Neural cell (in vitro differentiated cells): Measurements from ENCODE around the gene ZNF22. TPM values are rescaled to one million over a fixed set of nuclear protein-coding genes. Genes with fewer than 3 reads are reported as not detected.

Experiments
- H2AFZ ChIP-seq: fragments of 200-600, 300-800 bp; sonication (generic), shearing (Covaris generic); 2 replicates; pipeline ENCODE4 v1.6.0; 2014; ENCODE audit warnings: low read depth, mild to moderate bottlenecking, antibody characterized with exemption, low read length, moderate library complexity
- H3F3A ChIP-seq: fragments of 200-600 bp; shearing (Covaris generic); 2 replicates; pipeline ENCODE4 v1.6.1; 2016; ENCODE audit warnings: mild to moderate bottlenecking, moderate library complexity, mixed read lengths, antibody characterized with exemption, low read length; ENCODE audit not compliant: insufficient read depth, poor library complexity, severe bottlenecking
- H3K27ac ChIP-seq: fragments of 200-600, 300-800 bp; sonication (generic), shearing (Covaris generic); 2 replicates; pipeline ENCODE4 v1.5.1; 2014; ENCODE audit warnings: mild to moderate bottlenecking, low read length, moderate library complexity
- H3K27me3 ChIP-seq: fragments of 300-800, 200-600 bp; sonication (generic), shearing (Covaris generic); 2 replicates; pipeline ENCODE4 v1.6.0; 2014; ENCODE audit warnings: mild to moderate bottlenecking, low read depth, low read length, moderate library complexity; ENCODE audit not compliant: insufficient read depth
- H3K36me3 ChIP-seq: fragments of 300-800, 200-600 bp; sonication (generic), shearing (Covaris generic); 2 replicates; pipeline ENCODE4 v1.5.1; 2014; ENCODE audit warnings: mild to moderate bottlenecking, antibody characterized with exemption, low read length, moderate library complexity; ENCODE audit not compliant: insufficient read depth
- H3K4me2 ChIP-seq: fragments of 300-800, 200-600 bp; sonication (generic), shearing (Covaris generic); 2 replicates; pipeline ENCODE4 v1.6.0; 2014; ENCODE audit warnings: mild to moderate bottlenecking, low read length
- H3K4me3 ChIP-seq: fragments of 300-800, 200-600 bp; sonication (generic), shearing (Covaris generic); 2 replicates; pipeline ENCODE4 v1.5.1; 2014; ENCODE audit warnings: mild to moderate bottlenecking, low read length, moderate library complexity
- H3K79me2 ChIP-seq: fragments of 200-600 bp; shearing (Covaris generic); replicated peaks from 2 replicates; pipeline ENCODE4 v1.6.0; 2014; ENCODE audit warnings: mild to moderate bottlenecking, low read length, moderate library complexity; ENCODE audit not compliant: insufficient read depth
- H3K9ac ChIP-seq: fragments of 300-800, 200-600 bp; sonication (generic), shearing (Covaris generic); 2 replicates; pipeline ENCODE4 v1.6.1; 2016; ENCODE audit warnings: mild to moderate bottlenecking, low read length, mixed read lengths
- H3K9me2 ChIP-seq: fragments of 200-600 bp; shearing (Covaris generic); 2 replicates; pipeline ENCODE4 v1.6.1; 2016; ENCODE audit warnings: mild to moderate bottlenecking, low read length, mixed read lengths; ENCODE audit not compliant: insufficient read depth
- H3K9me3 ChIP-seq: fragments of 200-600, 300-800 bp; sonication (generic), shearing (Covaris generic); 2 replicates; pipeline ENCODE4 v1.6.1; 2016; ENCODE audit warnings: mild to moderate bottlenecking, mixed run types, low read length, moderate library complexity, mixed read lengths
- H4K20me1 ChIP-seq: fragments of 200-600 bp; shearing (Covaris generic); 2 replicates; pipeline ENCODE4 v1.6.1; 2016; ENCODE audit warnings: mild to moderate bottlenecking, mixed run types; ENCODE audit not compliant: insufficient read depth
- CTCF ChIP-seq: fragments of 450-650 bp; IDR thresholded peaks from 2 replicates; pipeline ENCODE4 v1.5.1; 2014; ENCODE audit warnings: antibody characterized with exemption, mild to moderate bottlenecking, moderate library complexity; ENCODE audit not compliant: poor library complexity, severe bottlenecking
- EP300 ChIP-seq: fragments of 450-650 bp; conservative IDR thresholded peaks from 2 replicates; pipeline ENCODE4 v1.6.1; 2014; ENCODE audit warnings: antibody characterized with exemption, mild to moderate bottlenecking, moderate library complexity; ENCODE audit not compliant: poor library complexity, severe bottlenecking
- EZH2 ChIP-seq: fragments of 200-600, 300-800 bp; shearing (Covaris generic), sonication (generic); IDR thresholded peaks from 2 replicates; pipeline ENCODE4 v1.6.1; 2014; ENCODE audit warnings: antibody characterized with exemption, low read length, borderline replicate concordance, mild to moderate bottlenecking; ENCODE audit not compliant: insufficient read depth, poor library complexity, severe bottlenecking
- MXI1 ChIP-seq: fragments of 450-650 bp; conservative IDR thresholded peaks from 2 replicates; pipeline ENCODE4 v1.6.1; 2014; ENCODE audit warnings: antibody characterized with exemption, mild to moderate bottlenecking; ENCODE audit not compliant: poor library complexity, severe bottlenecking
- POLR2AphosphoS5 ChIP-seq: IDR thresholded peaks from 2 replicates; pipeline ENCODE4 v1.6.1; 2012
- RAD21 ChIP-seq: fragments of 450-650 bp; conservative IDR thresholded peaks from 2 replicates; pipeline ENCODE4 v1.6.1; 2014; ENCODE audit warnings: antibody characterized with exemption, mild to moderate bottlenecking, moderate library complexity
- SMC3 ChIP-seq: fragments of 450-650 bp; conservative IDR thresholded peaks from 2 replicates; pipeline ENCODE4 v1.6.1; 2014; ENCODE audit warnings: antibody characterized with exemption, mild to moderate bottlenecking, moderate library complexity; ENCODE audit not compliant: poor library complexity
- TAF1 ChIP-seq: IDR thresholded peaks from 2 replicates; pipeline ENCODE4 v1.6.1; 2012; ENCODE audit warnings: low read depth
- polyA plus RNA-seq: library from polyadenylated mRNA; depleted of rRNA; stranded (reverse); fragments of >200 nt; gene quantifications from 2 replicates; pipeline ENCODE4 v1.2.3, GENCODE V29; 2014
- TF ChIP-seq, protein P1 (sequence below): IDR thresholded peaks from 2 replicates; pipeline ENCODE4 v1.6.1; 2012; ENCODE audit warnings: borderline replicate concordance

ZNF22 gene
- polyA plus RNA-seq, 1 donor from 2014 or later: 32.9 TPM

- Histone ChIP-seq H4K20me1 (no peaks in the 10 kb centered on the region), H3K36me3 (no peaks in the 10 kb centered on the region), H3K4me3 (no peak overlapping the region), H3K27me3 (no peaks in the 10 kb centered on the region), H3F3A (no peaks in the 10 kb centered on the region), H3K79me2 (no peaks in the 10 kb centered on the region), H3K27ac (no peak overlapping the region), H2AFZ (no peak overlapping the region), H3K9ac (no peak overlapping the region), H3K9me3 (no peaks in the 10 kb centered on the region), H3K9me2 (no peaks in the 10 kb centered on the region), H3K4me2 (no peak overlapping the region)
- TF ChIP-seq MXI1: no peak
- TF ChIP-seq TAF1: no peak
- TF ChIP-seq CTCF: no peak
- TF ChIP-seq, protein P1, sequence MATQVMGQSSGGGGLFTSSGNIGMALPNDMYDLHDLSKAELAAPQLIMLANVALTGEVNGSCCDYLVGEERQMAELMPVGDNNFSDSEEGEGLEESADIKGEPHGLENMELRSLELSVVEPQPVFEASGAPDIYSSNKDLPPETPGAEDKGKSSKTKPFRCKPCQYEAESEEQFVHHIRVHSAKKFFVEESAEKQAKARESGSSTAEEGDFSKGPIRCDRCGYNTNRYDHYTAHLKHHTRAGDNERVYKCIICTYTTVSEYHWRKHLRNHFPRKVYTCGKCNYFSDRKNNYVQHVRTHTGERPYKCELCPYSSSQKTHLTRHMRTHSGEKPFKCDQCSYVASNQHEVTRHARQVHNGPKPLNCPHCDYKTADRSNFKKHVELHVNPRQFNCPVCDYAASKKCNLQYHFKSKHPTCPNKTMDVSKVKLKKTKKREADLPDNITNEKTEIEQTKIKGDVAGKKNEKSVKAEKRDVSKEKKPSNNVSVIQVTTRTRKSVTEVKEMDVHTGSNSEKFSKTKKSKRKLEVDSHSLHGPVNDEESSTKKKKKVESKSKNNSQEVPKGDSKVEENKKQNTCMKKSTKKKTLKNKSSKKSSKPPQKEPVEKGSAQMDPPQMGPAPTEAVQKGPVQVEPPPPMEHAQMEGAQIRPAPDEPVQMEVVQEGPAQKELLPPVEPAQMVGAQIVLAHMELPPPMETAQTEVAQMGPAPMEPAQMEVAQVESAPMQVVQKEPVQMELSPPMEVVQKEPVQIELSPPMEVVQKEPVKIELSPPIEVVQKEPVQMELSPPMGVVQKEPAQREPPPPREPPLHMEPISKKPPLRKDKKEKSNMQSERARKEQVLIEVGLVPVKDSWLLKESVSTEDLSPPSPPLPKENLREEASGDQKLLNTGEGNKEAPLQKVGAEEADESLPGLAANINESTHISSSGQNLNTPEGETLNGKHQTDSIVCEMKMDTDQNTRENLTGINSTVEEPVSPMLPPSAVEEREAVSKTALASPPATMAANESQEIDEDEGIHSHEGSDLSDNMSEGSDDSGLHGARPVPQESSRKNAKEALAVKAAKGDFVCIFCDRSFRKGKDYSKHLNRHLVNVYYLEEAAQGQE: no peak
- TF ChIP-seq RAD21: no peak
- TF ChIP-seq EP300: no peak
- TF ChIP-seq POLR2AphosphoS5: no peak
- TF ChIP-seq EZH2: no peak
- TF ChIP-seq SMC3: no peak
Observed at GRCh38 chr10:44995914-44996669, 4.6 kb upstream of the ZNF22 start.

GRCh38 chr10:44997105-44997748 lies 3.5 kb upstream of the ZNF22 start:
- no peaks in the 10 kb centered on the region for H4K20me1 ChIP-seq
- H3K9me2 ChIP-seq: no peaks in the 10 kb centered on the region
- no peaks in the 10 kb centered on the region for H3K27me3 ChIP-seq
- H3F3A ChIP-seq: no peaks in the 10 kb centered on the region
- no peak overlapping the region for H3K4me2 ChIP-seq
- no peak overlapping the region for H2AFZ ChIP-seq
- no peaks in the 10 kb centered on the region for H3K9me3 ChIP-seq
- peaks cover 8% of the 10 kb centered on the region for H3K79me2 ChIP-seq
- H3K9ac ChIP-seq: no peak overlapping the region
- TF ChIP-seq SMC3: no peak
- TF ChIP-seq POLR2AphosphoS5: no peak
- no peak for TF ChIP-seq CTCF
- TF ChIP-seq EP300: no peak
- TF ChIP-seq, protein P1: no peak
- no peak overlapping the region for H3K4me3 ChIP-seq
- no peak overlapping the region for H3K27ac ChIP-seq
- H3K36me3 ChIP-seq: no peaks in the 10 kb centered on the region
